ENCODE results near the gene A4GALT. TPM values are rescaled to one million over a fixed set of nuclear protein-coding genes. Genes with fewer than 3 reads are reported as not detected.

Gene A4GALT
- total and polyA plus RNA-seq, 10 of the 15 experiments (the other 5 are each of a cell fraction or from before 2014, with no cell fraction given) = 0.04 to 3.9 (median 2.3) TPM; not detected in 1

GRCh38 chr22:42769238-42769573 lies 48.5 kb upstream of the A4GALT start:
- Histone ChIP-seq H3K4me1 (ENCODE audit: control insufficient read depth, insufficient read depth, low read length) (peaks cover 49% of the 10 kb centered on the region), H3K4me3 (no peak overlapping the region), H3K4me2 (ENCODE audit: control insufficient read depth, insufficient read depth) (peak overlapping the region; percentile 97), H3K27me3 (replicated peaks in 1 of 2; ENCODE audit: control insufficient read depth in 2 of 2, insufficient read depth in 2 of 2, low read length in 1 of 2) (no peaks in the 10 kb centered on the region; a peak in 1 of 4 replicates), H2AFZ (ENCODE audit: control insufficient read depth, low read depth, low read length) (no peak overlapping the region), H4K20me1 (ENCODE audit: control insufficient read depth, insufficient read depth) (no peaks in the 10 kb centered on the region), H3K27ac (ENCODE audit: control insufficient read depth, insufficient read depth) (peak overlapping the region; percentile 70), H3K9me3 (replicated peaks; ENCODE audit: control insufficient read depth, insufficient read depth, low read length) (no peaks in the 10 kb centered on the region), H3K9ac (ENCODE audit: control insufficient read depth, insufficient read depth, low read length) (peak overlapping the region; percentile 27; the same call in 1 of the 2 replicates), H3K36me3 (ENCODE audit: control insufficient read depth in 2 of 2, insufficient read depth in 2 of 2, low read length in 1 of 2) (no peaks in the 10 kb centered on the region), H3K79me2 (ENCODE audit: control insufficient read depth, insufficient read depth, low read length) (no peaks in the 10 kb centered on the region)
- 42% methylated on average over 11 of the region's 11 CpGs for WGBS (ENCODE audit: insufficient coverage, insufficient replicate concordance, low lambda C conversion rate, missing lambda C conversion rate)
- DNase-seq (ENCODE audit: low read depth, low spot score) (no peak), ATAC-seq (no peak), FAIRE-seq (no peak)
- in situ Hi-C loops (cut with MboI) = no loop called here
- ChIA-PET CTCF (interaction anchor here (1.2 to 1.4 kb wide), 3 partner anchors 10 to 109 kb away, joined by 3 to 4 read pairs (median 3); no protein-coding TSS in a partner anchor), RAD21 (ENCODE audit: unreplicated experiment) (interaction anchor here (1.6 to 3.0 kb wide), 2 partner anchors 52 to 106 kb away, joined by 5 to 14 read pairs; no protein-coding TSS in a partner anchor), POLR2A (interaction anchor here (1.0 to 1.5 kb wide), 2 partner anchors 17 to 52 kb away, joined by 4 to 14 read pairs; no protein-coding TSS in a partner anchor), SMC1A (ENCODE audit: uncharacterized antibody, unreplicated experiment) (interaction anchor here (1.8 to 2.7 kb wide), 2 partner anchors 17 to 52 kb away, joined by 5 to 12 read pairs; no protein-coding TSS in a partner anchor)
- TF ChIP-seq USF1 (IDR thresholded peaks at IDR 0.05; ENCODE audit: borderline replicate concordance, extremely low read length, insufficient read depth, low read depth, low read length) = peak; percentile 32
- no peak for TF ChIP-seq BHLHE40 (IDR thresholded peaks at IDR 0.05; ENCODE audit: borderline replicate concordance in 1 of 2, low read depth in 2 of 2, low read length in 1 of 2)
- intact Hi-C loops (cut with micrococcal nuclease; ENCODE audit: unreplicated experiment) = loop anchor here (5.0 kb wide), 1 partner anchor 107 kb away; no protein-coding TSS in a partner anchor
- BruUV-seq (replicated peaks) = no TSS peak

GRCh38 chr22:42768385-42769035 lies 47.8 kb upstream of the A4GALT start:
- ATAC-seq = no peak
- Histone ChIP-seq H3K4me2 (ENCODE audit: control insufficient read depth, insufficient read depth) (no peak overlapping the region), H4K20me1 (ENCODE audit: control insufficient read depth, insufficient read depth) (no peaks in the 10 kb centered on the region), H3K9me3 (replicated peaks; ENCODE audit: control insufficient read depth, insufficient read depth, low read length) (no peaks in the 10 kb centered on the region), H3K9ac (ENCODE audit: control insufficient read depth, insufficient read depth, low read length) (no peak overlapping the region), H3K4me3 (no peak overlapping the region), H3K4me1 (ENCODE audit: control insufficient read depth, insufficient read depth, low read length) (peaks cover 51% of the 10 kb centered on the region), H3K79me2 (ENCODE audit: control insufficient read depth, insufficient read depth, low read length) (no peaks in the 10 kb centered on the region), H3K36me3 (ENCODE audit: control insufficient read depth in 2 of 2, insufficient read depth in 2 of 2, low read length in 1 of 2) (no peaks in the 10 kb centered on the region), H2AFZ (ENCODE audit: control insufficient read depth, low read depth, low read length) (no peak overlapping the region), H3K27ac (ENCODE audit: control insufficient read depth, insufficient read depth) (no peak overlapping the region), H3K27me3 (replicated peaks in 1 of 2; ENCODE audit: control insufficient read depth in 2 of 2, insufficient read depth in 2 of 2, low read length in 1 of 2) (no peaks in the 10 kb centered on the region; a peak in 1 of 4 replicates)
- SMC1A ChIA-PET (ENCODE audit: uncharacterized antibody, unreplicated experiment) = interaction anchor here (1.0 kb wide), 1 partner anchor 105 kb away, joined by 4 read pairs; no protein-coding TSS in a partner anchor
- intact Hi-C loops (cut with micrococcal nuclease; ENCODE audit: unreplicated experiment) = loop anchor here (5.0 kb wide), 1 partner anchor 106 kb away; no protein-coding TSS in a partner anchor
- RAD21 ChIA-PET (ENCODE audit: unreplicated experiment) = interaction anchor here (1.6 kb wide), 1 partner anchor 105 kb away, joined by 5 read pairs; no protein-coding TSS in a partner anchor
- in situ Hi-C loops (cut with MboI) = no loop called here
- CTCF ChIA-PET = interaction anchor here (0.5 to 0.8 kb wide), 2 partner anchors 108 to 314 kb away, joined by 3 read pairs; no protein-coding TSS in a partner anchor
- TF ChIP-seq MTA3 (IDR thresholded peaks at IDR 0.05; ENCODE audit: borderline replicate concordance, low read length) (no peak), ZBTB33 (IDR thresholded peaks at IDR 0.05) (no peak)
- POLR2A ChIA-PET = no interaction called here
- no peak for DNase-seq (ENCODE audit: low read depth, low spot score)
- BruUV-seq (replicated peaks) = no TSS peak
- WGBS (ENCODE audit: insufficient coverage, insufficient replicate concordance, low lambda C conversion rate, missing lambda C conversion rate) = 86% methylated on average over 18 of the region's 22 CpGs
- no peak for FAIRE-seq
